ENCODE results near the gene MGAT4A. TPM values are rescaled to one million over a fixed set of nuclear protein-coding genes. Genes with fewer than 3 reads are reported as not detected.

Gene MGAT4A
- total RNA-seq, result 25.5 and 49.8 TPM in 2 replicates

DNA sequence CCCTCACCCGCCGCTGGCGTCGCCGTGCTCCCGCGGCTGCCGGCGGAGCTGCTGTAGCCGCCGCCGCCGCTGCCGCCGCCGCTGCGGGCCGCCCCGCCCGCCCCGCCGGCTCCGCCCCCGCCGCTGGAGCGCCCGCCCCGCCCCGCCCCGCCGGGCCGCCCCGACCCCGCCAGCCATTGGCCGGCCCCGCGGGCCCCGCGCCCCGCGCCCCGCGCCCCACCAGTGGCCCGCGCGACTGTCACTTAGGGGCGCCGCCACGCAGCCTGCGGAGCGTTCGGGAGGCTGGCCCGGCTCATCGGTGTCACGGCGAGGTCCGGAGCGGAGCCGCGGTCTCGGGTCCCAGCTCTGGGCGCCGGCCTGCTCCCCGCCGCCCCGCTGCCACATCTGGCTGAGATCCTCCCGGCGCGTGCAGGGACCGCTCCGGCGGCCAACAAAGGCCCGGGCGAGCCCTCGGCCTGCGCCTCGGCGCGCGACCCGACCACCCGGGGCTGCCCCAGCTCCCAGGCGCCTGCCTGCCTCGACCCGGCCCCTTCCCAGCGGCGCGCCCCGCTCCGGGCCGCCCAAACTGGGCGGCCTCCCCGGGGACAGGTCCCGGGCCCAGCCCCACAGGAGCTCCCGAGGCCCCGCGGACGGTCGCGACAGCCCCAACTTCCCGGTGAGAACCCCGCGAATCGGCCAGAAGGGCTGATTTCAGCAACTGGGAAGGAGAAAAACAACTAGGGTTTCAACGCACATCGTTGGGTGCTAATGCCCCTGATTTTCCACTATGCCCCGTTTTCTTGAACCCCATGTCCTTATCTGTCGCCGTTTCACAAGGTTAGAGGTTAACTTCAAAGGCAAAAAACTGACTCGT lies at the start of gene MGAT4A:
MGAT4A (minus strand) TSS at position 92 of the 853 bp plus-strand sequence. CDS start 4,800 bp downstream, outside the sequence.

GRCh38 chr2:98608116-98608961 lies 122.6 kb downstream of the MGAT4A start, which contains the start of the genes COA5 and UNC50:
COA5 (minus strand) TSS chr2:98608512; CDS start chr2:98608405, 107 bp downstream.
UNC50 (plus strand) TSS chr2:98608589; CDS start chr2:98609760, 1,171 bp downstream.

Other genes with a start within 250 kb of the MGAT4A start
- 21.1 and 30.7 TPM in 2 replicates for gene COA5, start 122.6 kb downstream of the MGAT4A start, total RNA-seq
- 38.0 and 47.9 TPM in 2 replicates for gene UNC50, start 122.5 kb downstream of the MGAT4A start, total RNA-seq
- 7.0 and 8.7 TPM in 2 replicates for gene CRACDL, start 205.1 kb upstream of the MGAT4A start, total RNA-seq